HG02884 (cell line): ENCODE results near the gene ZNF778.
"Not testable (repeated sequence)": the region's sequence is repeated elsewhere in the genome, so short reads cannot be mapped to it uniquely, and the experiment has no call there.

Source experiments
- ATAC-seq: cut with Tn5 transposase; IDR thresholded peaks from one replicate; pipeline ENCODE4 v1.9.1; 2021; ENCODE audit warnings: mild to moderate bottlenecking, moderate library complexity; ENCODE audit not compliant: unreplicated experiment

ZNF778 gene

DNA sequence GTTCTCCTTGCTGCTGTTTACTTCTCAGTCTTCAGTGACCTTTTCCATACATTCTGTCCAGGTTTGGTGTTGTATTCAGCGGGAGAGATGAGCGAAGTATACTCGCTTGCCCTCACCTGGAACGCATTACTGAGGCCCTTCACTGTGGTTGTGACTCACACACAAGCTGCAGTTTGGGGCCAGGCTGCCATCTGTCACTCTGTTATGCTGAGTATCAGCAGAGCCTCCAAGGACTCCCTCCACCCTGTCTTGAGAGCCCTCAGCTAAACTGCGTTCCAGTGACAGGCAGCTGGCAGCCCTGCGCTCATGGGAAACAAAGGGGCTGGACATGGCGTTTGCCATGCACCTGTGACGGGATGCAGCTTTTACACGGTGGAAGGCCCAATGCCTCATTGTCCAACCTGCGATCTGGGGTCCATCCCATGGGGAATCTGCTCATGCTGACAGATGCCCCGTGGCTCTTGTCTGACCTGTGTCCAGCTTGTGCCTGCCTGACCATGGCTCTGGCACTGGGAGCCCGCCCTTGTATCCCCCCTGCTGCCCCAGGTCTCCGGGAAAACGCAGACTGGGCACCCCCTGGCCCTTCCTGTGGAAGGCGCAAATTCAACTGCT is 6.5 kb upstream of the ZNF778 start:
- ATAC-seq, result no peak

DNA sequence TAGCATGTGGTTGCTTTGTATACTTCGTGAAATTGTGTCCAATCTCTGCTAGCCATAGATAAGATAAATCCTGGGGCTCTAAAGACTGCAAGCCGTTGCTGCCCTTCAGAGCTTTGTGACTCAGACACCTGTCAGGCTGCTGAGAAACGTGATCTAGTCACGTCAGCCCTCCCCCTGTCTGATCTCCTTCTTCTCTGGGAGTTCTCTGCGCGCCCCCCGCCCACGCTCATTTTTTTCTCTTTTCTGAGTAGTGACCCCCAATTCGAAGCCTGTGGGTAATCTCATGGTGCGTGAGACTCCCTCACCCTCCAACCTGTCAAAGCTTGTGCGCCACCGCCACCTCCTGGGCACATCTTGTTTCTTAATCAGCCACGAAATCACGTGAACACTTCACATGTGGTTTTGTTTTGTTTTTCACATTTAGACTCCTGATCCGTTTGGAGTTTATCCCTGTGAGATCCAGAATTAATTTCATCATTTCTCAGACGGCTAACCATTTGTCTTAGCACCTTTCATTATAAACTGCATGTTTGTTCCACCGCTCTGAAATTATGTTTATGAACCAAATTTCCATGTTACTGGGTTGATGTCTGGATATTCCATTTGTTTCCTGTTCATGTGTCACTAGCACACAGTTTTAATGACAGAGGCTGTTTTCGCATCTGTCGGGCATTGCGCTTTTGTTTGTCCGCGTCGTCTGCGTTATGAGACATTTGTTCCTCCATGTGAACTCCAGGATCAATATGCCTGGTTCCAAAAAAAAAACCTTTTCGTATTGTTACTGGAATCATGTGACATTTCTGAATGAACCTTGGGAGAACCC is 977 bp upstream of the ZNF778 start:
- no peak for ATAC-seq

DNA sequence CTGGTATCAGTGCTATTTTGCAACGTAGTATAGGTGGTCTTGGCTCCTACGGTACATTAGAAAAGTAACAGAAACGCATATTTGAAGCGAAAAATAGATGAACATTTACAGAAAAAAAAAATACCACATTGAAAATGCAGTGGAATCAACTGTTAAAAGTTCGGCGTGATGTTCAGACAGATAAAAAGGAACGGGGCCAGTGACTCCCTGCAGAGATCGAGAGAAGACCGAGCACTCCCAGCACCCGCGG is 440 bp upstream of the ZNF778 start:
- ATAC-seq, result no peak

DNA sequence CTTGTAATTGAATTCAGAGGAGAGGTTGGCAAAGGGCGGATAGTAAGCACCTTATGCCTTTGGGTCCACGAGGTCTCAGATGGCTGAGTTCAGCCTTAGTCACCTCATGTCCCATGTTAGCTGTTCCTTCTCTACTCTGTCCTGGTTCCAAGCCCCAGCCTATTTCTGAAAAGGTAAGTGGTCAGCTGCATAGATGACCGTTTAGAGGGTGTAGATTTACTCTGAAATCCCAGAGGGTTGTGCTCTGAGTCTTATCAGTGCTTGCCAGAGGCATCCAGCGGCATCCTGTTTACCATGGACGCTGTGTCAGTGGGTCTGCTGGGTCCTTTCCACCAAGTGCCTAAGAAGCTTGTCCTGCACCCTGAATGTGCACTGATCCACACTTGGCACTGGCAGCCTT is 1.9 kb downstream of the ZNF778 start:
- no peak for ATAC-seq

DNA sequence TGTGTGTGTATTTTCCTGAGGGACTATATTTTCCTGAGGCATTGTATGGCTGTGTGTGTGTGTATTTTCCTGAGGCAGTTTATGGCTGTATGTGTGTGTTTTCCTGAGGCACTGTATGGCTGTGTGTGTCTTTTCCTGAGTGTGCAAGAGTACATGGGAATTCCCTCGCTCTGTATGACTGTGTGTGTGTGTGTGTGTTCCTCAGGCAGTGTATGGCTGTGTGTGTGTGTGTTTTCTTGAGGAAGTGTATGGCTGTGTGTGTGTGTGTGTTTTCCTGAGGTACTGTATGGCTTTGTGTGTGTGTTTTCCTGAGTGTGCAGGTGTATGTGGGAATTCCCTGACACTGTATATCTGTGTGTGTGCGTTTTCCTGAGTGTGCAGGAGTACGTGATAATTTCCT is 4.1 kb downstream of the ZNF778 start:
- ATAC-seq, result no peak

DNA sequence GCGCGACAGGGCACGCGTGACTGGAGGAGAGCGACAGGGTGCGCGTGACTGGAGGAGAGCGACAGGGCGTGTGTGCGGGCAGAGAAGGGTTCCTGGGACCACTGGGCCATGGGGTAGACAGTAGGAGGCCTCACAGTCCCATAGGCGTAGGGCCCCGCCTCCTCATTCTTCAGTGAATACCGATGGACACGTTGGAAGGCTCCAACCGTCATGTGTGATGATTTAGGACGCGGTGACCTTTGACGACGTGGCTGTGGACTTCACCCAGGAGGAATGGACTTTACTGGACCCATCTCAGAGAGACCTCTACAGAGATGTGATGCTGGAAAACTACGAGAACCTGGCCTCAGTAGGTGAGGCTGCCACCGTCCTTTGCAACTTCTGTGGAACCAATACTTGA is 5.4 kb downstream of the ZNF778 start:
- no peak for ATAC-seq

DNA sequence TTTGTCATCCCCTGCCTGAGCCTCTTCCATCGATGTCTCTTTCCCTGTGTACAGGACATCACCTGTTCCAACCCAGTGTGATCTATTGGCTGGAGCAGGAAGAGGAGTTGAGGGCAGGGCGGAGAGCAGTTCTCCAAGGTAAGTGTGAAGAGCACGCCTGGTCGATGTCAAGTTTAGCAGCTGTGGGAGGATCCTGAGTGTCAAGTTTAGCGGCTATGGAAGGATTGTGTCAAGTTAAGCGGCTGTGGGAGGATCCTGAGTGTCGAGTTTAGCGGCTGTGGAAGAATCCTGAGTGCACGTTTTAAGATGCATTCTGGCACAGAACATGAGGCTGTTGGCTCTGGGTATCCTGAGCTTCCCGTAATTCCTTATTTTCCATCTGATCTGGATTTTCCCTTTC is 7.2 kb downstream of the ZNF778 start:
- no peak for ATAC-seq

DNA sequence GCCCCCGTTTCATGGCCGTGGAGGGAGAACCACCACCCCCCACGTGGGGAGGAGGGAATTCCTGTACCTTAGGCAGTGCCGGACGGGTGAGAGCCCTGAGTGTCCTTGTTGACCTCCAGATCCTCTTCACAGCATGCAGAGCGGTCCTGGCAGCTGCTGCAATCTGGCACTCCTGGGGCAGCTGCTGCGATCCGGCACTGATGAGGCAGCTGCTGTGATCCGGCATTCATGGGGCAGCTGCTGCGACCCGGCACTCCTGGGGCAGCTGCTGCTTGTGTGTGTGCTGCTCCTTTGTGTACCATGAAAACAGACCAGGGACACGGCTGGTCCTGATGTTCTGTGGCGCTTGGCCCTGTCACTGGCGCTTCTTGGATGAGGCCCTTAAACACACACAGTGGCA is 12.8 kb downstream of the ZNF778 start:
- ATAC-seq, result no peak

DNA sequence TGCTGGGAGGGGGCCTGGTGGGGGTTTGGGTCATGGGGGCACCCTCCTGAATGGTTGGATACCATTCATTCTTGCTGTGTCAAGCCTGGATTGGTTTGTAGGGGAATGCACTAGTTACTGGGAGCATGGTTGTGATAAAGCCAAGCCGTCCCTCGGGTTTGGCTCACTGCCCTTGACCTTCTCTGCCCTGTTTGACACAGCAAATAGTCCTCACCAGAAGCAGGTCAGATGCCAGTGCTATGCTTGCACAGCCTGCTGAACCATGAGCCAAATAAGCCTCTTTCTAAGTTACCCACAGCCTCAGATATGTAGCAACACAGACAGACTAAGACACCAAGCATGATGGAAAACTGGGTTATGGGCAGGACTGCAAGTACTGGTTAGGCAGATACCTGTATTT is 14.6 kb downstream of the ZNF778 start:
- ATAC-seq, result no peak

DNA sequence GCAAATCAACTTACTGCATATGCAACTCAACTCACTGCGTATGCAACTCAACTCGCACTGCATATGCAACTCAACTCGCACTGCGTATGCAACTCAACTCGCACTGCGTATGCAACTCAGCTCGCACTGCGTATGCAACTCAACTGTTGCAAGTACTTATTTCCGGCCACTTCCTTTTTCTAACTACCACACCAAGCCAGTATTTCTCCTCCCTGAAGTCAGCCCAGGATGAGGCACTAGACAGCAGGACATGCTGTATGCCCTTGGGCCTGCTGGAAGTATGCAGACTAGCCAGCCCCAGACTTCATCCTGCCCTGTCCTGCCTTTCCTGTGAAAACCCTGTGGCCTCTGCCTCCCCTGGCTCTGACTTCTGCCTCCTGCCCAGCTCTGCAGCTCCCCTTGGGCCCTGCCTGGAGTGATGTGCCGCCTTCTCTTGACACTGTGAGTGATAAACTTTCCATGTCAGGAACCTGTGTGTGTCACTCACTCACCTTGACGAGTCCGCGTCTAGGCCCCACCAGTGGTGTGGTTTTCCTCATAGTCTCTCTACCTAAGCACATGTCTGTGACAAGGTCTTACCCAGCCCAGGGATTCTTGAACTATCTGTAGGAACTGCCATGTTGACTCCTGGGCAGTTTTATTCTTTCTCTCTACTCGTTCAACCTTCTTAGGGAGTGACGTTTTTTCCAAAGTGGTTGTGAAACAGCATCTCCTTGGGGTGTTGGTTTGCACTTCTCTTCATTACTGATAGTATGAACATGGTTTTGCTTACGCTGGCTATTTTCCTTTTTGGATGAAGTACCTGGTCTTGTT is 16.4 kb downstream of the ZNF778 start:
- no peak for ATAC-seq

DNA sequence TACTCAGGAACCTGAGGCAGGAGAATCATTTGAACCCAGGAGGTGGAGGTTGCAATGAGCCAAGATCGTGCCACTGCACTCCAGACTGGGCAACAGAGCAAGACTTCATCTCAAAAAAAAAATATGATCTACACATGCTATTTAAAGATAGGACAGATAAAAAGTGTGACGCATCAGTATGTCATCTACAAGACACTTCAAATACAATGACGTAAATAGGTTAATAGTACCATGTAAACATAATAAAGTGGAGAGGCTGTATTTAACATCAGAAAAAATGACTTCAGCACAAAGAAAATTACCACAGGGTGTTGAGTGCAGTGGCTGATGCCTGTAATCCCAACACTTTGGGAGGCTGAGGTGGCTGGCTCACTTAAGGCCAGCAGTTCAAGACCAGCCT is 20.2 kb downstream of the ZNF778 start:
- ATAC-seq, result no peak

DNA sequence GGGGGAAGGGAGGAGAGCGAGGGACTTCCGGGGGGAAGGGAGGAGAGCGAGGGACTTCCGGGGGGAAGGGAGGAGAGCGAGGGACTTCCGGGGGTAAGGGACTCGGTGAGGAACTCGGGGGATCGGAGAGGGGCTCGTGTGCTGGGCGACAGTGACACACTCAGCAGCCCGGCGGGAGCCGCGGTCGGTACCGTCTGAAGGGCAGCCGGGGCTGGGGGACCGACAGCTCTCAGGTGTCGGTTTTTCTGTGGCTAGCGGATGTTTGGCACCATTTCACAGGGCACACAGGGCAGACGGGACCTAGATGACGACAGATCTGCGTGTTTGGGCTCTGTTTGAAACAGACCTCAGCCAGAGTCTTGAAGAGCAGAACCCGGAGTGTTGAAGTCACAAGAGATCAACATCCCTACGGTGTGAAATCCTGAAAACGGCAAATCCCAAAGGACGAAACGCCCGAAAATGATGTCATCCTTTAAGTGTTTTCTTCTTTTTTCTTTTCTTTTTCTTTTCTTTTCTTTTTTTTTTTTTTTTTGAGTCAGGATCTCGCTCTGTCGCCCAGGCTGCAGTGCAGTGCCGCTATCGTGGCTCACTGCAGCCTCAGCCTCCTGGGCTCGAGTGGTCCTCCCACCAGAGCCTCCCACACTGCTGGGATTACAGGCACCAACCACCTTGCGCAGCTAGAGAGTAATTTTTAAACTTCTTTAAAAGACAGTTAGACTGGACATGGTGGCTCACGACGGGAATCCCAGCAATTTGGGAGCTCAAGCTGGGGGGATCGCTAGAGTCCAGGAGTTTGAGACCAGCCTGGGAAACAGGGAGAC is 23.9 kb downstream of the ZNF778 start:
- ATAC-seq, result peak; percentile 43

DNA sequence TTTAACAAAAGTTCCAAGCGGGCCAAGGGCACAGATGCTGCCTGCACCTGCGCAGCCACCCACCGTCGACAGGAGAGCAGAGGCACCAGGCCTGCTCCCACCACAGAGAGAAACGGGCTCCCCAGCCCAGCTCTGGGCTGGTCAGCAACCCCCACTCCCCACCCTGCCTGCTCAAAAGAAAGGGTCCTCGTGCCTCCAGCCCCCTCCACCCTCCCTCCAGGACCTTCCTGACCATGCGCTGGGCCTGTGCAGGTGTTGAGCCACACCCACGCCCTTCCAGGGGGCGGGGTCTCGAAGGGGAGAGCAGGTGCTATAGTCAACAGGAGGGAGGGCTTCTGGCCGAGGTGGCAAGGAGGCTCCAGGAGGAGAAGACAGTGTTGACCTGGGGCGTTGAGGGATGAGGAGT is 25.3 kb downstream of the ZNF778 start:
- ATAC-seq, result no peak

DNA sequence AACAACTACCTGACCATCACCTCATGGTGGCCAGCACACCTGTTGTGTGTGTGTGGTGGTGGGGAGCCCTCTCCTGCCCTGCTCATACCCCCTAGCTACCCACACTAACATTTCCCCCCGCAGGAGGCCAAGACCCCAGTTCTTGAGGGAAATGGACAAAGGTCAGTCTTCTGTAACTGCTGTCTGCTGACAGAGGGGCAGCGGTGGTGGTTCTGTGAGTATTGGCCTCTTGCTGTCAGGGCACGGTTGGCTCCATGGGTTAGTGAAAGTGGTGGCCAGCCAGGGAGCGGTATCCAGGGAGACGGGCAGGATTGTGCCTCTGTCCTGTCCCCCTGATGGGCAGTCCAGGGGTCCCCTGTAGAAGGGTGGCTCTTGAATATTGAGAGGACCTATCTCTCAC is 26.2 kb downstream of the ZNF778 start:
- no peak for ATAC-seq

DNA sequence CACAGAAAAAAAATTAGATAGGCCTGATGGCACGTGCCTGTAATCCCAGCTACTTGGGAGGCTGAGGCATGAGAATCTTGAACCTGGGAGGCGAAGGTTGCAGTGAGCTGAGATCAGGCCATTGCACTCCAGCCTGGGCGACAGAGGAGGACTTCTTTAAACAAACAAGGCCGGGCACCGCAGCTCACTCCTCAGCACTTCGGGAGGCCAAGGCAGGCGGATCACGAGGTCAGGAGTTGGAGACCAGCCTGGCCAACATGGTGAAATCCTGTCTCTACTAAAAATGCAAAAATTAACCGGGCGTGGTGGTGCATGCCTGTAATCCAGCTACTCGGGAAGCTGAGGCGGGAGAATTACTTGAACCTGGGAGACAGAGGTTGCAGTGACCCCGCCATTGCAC is 26.8 kb downstream of the ZNF778 start:
- ATAC-seq, result not testable (repeated sequence)

DNA sequence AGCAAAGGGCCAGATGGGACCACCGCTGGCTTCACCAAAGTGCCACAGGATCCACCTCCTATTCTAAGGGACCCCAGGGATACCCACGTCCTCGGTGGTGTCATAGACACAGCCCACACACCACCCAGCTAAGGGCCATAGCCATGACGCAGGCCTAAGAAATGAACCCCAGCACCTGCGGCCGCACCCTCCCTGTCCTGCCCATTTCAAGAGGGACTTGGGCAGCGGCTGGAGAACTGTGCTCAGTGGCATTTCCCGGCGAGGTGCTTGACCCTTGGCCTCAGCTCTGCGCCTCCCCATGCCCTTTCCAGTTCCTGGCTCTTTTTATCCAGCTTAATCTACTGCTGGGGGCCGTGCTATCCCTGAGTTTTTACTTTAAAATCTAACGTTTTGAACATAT is 27.3 kb downstream of the ZNF778 start:
- no peak for ATAC-seq

DNA sequence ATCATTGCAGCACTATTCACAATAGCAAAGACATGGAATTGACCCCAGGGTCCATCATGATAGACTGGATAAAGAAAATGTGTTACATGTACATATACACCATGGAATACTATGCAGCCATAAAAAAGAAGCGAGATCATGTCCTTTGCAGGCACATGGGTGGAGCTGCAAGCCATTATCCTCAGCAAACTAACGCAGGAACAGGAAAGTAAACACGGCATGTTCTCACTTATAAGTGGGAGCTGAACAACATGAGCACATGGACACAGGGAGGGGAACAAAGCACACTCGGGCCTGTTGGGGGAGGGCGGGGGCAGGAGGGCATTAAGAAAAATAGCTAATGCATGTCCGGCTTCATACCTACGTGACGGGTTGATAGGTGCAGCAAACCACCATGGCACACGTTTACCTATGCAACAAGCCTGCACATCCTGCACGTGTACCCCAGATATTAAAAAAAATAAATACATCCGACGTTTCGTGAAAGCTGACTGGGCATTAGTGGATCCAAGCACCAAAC is 28.9 kb downstream of the ZNF778 start:
- no peak for ATAC-seq

DNA sequence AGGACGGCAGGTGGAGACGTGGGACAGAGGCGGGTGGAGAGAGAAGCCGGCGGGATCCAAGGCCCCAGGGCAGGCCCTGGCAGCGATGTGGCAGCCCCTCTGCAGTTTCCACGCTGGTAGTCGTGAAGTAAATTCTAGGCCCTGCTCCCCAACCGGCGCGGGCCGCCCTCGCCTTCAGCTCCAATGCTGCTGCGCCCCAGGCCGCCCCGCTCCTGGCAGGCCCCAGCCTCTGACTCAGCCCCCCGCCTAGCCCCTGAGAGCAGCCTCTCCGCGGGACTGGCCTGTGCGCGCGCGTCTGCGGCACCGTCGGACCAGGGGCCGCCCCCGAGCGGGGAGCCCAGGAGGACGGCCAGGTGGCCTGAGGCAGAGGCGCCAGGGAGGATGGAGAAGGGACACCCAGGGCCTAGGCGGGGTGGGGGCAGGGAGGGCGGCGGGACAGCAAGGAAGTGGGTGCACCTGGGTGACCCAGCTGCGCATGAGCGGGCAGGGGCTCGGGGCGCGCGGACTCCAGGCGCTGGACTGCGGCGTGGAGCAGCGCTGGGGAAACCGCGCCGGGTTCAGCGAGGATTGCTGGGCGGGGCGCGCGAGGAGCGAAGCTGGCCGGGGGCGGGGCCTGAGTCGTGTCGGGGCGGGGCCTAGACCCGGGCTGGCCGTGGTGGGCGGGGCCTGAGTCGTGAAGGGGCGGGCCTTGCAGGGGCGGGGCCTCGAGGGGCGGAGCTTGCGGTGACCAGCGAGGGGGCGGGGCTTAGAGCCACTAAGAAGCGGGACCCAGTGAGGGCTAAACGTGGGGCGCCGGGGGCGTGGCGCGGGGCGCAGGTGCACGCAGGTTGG is 29.6 kb downstream of the ZNF778 start:
- no peak for ATAC-seq

DNA sequence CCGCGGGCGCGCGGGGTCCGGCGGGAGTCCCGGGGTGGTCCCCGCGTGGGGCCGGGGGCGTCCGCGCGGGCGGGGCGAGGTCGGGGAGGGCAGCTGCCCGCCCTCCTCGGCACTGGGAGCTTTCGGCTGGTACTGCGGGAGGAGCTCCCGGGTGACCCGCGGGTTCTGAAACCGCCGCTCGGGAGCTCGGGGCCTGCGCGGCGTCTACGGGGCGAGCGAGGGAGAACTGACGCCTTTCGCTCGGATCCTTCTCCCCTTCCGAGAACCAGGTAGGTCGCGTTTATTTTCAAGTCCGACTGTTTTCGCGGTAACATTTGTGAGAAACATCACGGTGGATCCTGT is 30.2 kb downstream of the ZNF778 start:
- not testable (repeated sequence) for ATAC-seq

DNA sequence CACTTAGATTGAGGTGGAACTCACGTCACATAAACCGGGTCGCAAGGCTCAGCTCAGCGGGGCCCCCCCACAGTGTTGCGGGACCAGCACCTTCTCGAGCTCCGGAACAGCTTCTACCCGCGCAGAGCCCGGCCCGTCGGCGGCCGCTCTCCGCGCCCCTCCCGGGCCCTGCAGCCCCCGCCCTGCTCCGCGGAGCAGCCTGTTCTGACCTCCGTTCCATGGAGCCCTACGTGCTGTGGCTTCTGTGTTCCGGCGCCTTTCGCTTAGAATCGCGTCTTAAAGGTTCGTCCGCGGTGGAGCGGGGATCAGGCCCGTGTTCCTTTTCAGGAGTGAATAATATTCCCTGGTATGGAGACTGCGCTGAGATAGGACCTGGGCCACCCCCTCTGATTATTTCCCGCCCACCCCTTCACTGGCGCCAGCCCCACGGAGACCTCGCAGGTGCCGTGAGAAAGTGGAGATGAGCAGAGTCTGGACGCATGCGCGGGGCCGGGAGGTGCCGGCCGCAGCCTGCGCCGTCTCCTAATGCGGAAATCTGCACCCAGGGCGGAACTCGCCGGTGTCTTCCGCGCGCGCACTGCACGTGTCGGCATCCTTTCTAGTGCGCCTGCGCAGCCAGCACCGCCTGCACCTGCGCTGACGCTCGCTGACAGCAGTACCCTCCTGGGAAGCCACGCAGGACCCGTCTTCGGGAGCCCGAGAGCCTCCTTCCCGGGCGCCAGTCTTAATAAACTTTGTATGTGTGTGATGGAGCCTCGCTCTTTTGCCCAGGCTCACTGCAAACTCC is 30.9 kb downstream of the ZNF778 start:
- no peak for ATAC-seq
